Hematopoietic multipotent progenitor cell treated with erythropoietin and hydrocortisone succinate and interleukin-3 and kit ligand, for 15 days (in vitro differentiated cells): ENCODE data around the gene SLK.
A peak's percentile ranks its signal among the peaks of the same experiment; 100 is the strongest.

ENCODE experiments used
- DNase-seq: peaks from one replicate; pipeline ENCODE4 v3.0.0-alpha.2; 2015; ENCODE audit warnings: low spot score

The SLK gene

DNA sequence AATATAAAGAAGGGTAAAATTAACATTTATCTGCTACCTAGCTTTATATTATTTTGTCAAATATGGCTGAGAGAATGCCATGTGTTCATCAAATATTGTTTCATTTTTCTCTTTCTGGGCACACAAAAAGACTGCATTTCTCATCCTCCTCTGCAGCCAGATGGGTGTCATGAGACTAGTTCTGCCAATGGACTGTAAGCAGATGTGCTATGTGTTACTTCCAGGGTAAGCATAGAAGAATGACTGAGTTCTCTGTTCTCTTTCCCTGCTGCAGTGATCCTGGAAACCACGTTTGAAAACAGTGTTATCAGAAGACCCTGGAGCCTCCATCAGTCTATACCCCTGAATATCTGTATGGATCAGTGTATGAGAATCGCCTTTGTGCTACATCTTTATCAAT lies 24.1 kb upstream of the SLK start:
- DNase-seq, result no peak

DNA sequence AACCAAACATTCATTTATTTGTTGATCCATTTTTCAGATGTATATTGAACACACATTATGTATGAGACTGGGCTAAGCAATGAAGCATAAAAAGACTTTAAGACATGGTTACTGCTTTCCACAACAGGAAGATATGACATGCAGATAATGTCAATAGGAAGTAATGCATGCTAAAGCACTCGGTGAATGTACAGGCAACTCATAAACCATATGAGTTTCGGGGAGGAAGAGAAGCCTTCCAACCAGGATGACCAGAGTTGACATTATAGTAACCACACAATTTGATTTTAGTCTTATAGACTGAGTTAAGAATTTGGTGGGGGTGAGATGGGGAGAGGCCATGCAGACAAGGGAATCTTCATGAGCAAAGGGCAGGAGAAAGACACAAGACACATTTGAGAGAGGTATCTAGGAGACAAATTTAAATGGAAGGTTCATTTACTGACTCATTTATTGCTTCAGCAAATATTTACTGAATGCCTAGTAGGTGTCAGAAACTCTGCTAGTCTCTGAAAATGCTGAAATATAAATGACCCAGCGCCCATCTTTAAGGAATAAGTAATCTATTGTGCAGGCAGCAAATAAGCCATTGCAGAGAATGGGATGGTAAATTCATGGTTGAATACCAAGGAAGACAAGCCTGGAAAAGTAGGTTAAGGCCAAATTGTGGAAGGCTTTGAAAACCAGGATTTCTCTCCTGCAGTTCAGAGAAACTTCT lies 19.0 kb upstream of the SLK start:
- DNase-seq, result no peak

DNA sequence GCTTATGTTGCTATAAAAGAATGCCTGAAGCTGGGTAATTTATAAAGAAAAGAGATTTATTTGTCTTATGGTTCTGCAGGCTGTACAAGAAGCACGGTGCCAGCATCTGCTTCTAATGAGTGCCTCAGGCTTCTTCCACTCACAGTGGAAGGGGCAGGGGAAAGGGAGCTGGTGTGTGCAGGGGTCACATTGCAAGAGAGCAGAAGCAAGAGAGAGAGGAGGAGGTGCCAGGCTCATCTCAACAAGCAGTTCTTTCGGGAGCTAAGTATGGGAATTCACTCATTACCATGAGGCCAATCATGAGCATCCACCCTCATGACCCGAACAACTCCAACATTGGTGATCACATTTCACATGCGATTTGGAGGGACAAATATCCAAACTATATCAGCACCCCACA lies 17.2 kb upstream of the SLK start:
- no peak for DNase-seq

DNA sequence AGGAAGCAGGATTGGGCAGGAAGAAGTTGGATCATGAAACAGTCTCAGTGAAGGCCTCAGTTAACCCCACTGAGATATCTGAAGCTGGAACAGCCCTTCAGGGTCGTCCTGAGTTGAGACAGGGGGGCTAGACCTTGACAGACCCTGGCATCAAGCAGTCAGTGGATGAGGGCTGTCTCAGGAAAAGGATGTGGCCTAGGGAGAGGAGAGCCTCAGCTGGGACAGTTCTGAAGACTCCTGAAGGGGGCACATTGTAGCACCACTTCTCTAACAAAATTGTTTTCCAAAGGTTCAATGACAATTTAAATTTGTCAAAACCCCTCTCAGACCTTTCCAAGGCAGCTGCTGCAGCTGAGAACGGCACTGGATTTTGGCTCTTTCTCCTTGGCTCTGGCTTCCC lies 15.8 kb upstream of the SLK start:
- DNase-seq, result no peak

DNA sequence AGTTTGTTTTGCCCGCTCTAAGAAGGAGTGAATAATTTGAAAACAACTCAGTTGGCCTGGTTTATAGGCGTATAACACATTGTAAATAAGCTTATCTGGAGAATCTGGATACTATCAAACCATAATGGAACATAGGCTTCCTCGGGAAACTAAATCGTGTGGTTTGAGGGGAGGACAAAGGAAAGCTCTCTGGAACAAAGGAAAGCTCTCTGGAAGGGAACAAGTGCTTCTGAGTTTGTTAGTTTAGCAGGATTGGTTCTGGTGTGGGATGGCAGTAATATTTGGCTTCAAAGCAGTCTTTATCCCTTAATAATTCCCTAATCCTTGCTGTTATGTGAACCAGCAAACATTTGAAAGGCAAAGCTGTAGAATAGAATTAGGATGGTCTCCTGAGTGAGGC lies 15.0 kb upstream of the SLK start:
- no peak for DNase-seq

DNA sequence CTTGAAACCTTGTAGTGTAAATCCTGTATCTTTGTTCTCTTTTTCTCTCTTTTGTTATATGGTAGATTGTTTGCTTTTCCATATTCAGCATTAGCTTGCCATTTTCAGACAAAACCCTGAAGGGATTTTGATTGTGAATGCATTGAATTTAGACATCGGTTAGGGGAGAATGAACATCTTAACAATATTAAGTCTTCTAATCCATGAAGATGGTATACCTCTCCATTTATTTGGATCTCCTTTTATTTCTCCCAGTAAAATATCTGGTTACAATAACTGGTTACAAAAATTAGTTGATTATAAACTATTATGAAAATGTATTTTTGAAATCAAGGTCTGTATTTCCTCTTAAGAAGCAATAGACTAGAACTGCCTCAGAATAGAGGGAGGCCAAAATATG lies 12.4 kb upstream of the SLK start:
- no peak for DNase-seq

DNA sequence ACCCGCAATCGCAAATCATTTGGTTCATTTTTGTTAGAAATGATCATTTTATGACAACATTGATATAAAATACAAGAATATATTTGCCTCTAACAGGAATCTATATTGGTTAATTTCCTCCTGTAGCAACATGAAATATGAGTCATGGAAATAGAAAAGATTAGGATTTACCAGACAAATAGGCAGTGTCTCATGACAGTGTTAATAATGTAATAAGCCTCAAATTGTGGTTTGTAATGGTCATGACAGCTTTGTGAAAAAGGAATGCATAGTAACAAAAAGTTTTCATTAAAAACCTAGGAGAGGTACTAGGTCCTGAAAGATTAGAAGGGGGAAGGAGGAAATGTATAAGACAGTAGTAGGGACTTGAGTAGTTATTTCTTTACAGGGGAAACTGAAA lies 7.9 kb upstream of the SLK start:
- DNase-seq, result no peak

DNA sequence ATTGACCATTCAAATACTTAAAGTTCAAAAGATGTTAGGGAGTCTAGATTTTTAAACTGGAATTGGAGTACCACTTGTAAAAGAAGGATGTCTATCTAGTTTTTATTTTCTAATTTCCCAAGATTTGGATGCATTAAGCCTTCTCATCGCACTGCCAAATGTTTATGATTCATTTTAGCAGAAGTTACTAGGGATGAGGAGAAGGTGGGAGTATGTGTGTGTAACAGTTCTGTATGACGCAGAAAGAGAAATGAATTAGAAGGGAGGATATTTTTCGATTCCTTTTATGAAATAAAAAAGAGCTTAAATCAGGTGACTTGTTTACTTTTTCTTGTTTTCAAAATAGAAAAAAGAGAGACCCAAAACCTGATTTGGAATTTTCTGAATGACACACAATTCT lies 6.8 kb upstream of the SLK start:
- DNase-seq, result no peak

DNA sequence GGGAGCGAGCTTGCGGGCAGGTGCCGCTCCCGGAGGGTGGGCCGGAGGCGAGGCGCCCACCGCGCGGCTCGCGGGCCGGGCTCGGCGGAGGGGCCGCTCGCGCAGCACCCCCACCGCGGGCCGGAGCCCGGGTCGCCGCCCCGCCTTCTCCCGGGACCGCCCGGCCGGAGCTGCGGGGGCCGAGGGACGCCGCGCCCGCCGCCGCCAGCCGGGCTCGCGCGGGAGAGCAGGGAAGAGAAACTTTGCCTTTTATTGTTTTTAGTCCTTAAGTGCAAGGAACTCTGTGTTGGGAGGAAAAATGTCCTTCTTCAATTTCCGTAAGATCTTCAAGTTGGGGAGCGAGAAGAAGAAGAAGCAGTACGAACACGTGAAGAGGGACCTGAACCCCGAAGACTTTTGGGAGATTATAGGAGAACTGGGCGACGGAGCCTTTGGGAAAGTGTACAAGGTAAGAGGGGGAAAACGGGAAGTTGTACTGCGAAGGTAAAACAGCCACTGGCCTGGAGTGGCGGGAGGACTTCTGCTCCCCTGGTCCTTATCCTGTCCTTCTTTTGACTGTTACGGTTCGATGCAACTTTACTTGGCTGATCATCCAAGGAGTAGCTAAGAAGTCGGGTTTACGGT lies 620 bp downstream of the SLK start:
- peak; percentile 27 for DNase-seq

DNA sequence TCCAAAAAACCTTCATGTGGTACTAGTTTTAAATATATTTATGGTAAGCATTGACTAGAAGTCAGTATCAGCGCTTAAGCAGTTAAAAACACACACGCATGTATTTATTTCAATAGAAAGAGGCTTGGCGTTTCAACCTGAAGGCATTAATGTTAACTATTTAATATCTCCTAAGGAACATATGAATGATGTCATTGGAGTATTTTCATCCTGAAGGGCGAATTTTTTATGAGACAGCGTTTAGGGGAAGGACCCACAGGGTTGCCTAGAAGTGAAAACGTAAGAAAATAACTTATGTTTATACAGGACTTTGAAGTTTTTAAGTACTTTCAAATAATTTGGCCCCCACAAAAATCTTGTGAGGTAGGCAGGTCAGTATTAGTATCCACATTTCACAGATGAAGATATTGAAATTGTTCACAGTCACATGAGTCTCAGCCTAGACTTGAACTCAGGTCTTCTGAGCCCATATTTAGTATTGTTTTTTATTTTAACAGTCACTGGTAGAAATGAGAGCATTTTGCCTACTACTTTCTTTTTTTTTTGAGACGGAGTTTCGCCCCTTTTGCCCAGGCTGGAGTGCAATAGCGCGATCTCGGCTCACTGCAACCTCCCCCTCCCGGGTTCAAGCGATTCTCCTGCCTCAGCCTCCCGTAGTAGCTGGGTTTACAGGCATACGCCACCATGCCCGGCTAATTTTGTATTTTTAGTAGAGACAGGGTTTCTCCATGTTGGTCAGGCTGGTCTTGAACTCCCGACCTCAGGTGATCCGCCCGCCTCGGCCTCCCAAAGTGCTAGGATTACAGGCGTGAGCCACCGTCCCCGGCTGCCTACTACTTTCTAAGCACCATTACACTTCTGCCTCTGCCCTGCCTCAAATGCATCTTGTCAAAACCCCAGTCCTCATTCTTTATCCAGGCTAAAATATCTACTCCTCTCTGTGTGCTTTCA lies 1.8 kb downstream of the SLK start:
- DNase-seq, result peak; percentile 27

DNA sequence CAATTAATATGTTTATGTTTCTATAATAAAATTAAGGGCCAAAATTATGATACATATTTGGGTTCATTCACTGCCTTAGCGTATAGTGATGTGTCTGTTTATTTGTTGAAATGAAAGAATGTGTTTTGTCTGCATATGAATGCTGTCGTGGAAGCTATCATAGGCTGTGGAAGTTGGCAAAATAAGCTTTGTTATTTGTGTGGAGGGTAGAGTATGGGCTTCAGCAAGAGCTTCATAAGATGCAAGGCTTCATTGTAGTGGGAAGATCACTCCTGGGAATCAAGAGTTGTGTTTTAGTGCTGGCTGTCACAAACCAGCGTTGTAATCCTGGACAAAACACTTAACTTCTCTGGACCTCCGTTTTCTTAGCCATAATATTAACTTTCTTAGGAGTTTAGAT lies 2.5 kb downstream of the SLK start:
- DNase-seq, result peak; percentile 11

DNA sequence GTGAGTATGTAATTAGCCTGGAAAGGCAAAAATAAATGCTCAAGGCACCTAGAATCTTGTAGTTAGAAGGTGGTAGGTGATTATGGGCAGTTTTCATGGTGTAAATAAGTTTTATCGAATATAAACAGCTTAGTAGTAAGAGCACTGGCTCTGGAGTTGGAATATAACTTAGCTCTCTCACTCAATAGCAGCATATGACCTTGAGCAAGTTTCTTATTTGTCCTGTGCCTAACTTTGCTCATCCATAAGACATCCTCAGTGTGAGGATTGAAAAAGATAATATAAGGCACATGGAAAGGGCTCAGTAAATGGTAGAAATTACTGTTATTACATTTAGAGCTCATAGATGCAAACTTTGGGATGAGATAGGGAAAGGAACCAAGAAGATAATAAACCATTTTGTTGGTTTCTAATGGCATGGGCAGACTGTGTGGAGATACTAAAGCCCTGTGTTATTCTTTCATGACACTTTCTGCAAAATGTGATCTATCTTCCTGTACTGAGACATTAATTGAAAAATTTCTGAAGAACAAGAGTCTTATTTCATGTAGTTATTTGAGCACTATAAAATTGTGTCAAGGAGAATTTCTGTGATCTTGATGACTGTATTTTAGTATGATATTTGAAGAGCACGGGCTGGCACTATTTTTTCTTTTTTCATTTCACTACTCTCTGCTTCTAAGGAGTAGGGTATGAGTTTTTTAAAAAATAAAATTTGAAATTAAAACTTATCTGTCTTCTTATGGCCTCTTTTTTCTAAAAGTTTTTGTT lies 3.1 kb downstream of the SLK start:
- peak; percentile 18 for DNase-seq

DNA sequence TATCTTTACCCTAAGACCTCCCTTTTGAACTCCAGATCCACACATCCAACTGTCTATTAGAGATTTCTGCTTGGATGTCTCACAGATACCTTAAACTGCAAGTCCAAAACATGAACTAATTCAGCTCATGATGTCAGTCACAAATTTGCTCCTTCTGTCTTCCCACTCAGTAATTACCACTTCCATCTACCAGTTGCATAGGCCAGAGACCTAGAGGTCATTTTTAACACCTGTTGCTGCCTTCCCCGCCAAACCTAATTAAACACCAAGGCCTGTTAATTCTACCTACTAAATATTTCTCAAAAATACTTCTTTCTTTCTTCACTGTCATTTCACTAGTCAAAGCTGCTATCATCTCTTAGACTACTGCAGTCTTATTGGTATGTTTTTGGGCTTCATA lies 8.2 kb downstream of the SLK start:
- no peak for DNase-seq

DNA sequence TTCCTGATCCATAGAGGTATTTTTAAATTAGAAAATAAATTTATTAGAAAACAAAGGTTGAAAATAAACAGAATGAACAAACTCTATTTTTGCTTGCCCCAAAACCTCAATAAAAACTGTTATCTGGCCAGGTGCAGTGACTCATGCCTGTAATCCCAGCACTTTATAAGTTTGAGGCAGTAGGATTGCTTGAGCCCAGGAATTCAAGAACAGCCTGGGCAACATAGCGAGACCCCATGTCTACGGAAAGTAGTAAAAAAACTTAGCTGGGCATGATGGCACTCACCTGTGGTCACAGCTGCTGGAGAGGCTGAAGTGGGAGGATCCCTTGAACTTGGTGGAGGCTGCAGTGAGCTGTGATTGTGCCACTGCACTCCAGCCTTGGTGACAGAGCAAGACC lies 10.3 kb downstream of the SLK start:
- no peak for DNase-seq

DNA sequence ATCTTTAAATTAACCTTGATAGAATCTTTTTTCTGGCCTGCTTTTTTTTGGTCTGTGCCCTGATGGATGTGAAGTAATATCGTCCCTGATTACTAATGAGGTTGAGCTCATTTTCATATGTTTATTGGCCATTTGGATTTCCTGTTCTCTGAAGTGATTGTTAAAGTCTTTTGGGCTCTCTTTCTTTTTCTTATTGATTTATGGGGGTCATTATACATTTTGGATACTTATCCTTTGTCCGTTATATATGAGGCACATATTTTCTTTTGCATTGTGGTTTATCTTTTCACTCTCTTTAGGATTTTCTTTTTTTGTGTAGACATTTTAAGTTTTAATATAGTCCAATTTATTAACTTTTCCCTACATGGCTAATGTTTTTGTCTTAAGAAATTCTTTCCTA lies 12.6 kb downstream of the SLK start:
- DNase-seq, result no peak

DNA sequence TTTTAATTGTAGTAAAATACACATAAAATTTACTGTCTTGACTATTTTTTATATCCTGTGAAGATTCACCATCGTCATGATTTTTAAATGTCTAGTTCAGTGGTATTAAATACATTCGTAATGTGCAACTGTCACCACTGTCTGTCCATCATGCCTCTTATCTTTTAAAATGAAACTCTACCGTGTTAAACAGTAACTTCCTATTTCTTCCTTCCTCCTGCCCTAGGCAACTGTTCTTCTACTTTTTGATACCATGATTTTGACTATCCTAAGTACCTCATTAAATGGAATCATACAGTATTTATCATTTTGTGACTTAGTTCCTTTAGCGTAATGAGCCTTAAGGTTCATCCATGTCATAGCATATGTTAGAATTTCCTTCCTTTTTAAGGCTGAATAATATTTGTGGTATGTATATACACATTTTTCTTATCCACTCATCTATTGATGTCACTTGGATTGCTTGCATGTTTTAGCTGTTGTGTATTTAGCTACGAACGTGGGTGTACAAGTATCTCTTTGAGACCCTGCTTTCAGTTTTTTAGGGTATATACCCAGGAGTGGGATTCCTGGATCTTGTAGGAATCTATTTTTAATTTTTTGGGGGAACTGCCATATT lies 13.5 kb downstream of the SLK start:
- DNase-seq, result no peak

DNA sequence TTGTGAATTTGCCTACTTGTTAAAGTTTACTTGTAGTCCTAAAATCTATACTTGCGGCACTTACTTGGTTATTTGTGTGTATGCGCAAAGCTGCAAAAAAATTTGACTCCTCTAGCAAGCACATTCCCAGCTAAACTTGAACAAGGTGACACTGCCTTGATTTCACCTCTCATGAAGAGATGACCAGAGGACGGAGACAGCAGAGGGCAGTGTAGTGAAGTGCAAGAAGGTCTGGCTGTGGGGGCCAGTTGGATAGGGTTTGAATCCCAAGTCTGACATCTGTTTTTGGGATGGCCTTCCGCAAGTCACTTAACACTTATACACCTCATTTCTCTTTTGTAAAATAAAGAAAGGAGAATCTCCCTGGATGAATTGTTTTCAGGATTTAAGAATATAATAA lies 15.7 kb downstream of the SLK start:
- DNase-seq, result peak; percentile 10

DNA sequence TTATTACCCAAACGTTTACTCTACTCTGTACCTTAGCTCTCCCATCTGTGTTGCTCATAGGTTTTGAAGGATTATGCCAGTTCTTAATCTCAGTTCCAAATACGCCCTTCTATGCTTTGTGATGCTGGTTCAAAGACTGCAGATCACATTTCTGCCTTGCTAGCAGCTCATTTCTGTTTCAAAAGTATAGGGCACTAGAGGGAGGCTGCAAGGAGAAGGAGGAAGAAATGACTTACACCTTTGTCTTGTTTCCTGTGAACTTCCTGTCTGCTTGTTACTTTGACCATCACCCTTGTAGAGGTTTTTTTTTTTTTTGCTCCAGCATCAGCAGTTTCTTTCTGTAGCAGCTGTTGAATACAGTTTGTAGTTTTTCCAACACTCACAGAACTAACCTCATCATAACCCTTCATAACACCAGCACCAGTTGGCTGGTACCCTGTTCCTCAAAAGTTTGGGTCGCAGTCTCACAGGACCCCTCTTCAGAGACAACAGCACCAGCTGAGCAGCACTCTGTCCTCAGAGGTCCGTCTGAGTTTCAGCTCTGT lies 16.5 kb downstream of the SLK start:
- DNase-seq, result no peak

DNA sequence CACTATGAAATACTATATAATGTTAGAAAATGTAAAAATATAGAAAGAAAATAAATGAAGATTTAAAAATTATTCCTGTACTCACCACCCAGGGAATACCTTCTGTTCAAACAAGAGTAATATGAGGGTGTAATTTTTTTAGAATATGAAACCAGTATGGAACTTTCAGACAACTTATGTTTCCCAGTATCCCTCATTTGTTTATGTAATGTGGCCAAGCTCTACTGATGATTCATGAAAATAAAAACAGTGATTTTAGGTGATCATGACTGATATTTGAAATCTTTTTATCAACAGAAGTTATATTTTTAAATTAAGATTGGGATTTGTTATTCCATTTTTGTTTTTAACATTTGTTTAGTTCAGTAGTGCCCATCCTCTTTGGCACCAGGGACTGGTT lies 18.8 kb downstream of the SLK start:
- DNase-seq, result no peak

DNA sequence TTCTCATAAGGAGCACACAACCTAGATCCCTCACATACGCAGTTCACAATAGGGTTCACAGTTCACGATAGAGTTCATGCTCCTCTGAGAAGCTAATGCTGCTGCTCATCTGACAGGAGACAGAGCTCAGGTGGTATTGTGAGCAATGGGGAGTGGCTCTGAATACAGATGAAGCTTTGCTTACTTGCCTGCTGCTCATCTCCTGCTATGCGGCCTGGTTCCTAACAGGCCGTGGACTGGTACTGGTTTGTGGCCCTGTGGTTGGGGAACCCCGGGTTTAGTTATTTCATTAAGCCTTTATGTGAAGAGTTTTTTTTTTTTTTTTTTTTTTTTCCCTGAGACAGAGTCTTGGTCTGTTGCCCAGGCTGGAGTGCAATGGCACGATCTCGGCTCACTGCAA lies 19.4 kb downstream of the SLK start:
- no peak for DNase-seq

DNA sequence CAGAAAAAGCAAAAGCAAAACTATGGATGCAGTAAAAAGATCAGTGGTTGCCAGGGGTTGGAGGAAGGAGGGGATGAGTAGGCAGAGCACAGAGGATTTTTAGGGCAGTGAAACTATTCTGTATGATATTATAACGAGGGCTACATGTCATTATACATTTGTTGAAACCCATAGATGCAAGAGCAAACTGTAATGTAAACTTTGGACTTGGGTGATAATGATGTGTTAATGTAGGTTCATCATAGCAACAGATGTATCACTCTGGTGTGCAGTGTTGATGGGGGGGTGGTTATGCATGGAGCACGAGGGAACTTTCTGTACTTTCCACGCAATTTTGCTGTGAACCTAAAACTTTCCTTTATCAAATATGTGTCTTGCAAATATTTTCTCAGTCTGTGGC lies 23.2 kb downstream of the SLK start:
- DNase-seq, result no peak

DNA sequence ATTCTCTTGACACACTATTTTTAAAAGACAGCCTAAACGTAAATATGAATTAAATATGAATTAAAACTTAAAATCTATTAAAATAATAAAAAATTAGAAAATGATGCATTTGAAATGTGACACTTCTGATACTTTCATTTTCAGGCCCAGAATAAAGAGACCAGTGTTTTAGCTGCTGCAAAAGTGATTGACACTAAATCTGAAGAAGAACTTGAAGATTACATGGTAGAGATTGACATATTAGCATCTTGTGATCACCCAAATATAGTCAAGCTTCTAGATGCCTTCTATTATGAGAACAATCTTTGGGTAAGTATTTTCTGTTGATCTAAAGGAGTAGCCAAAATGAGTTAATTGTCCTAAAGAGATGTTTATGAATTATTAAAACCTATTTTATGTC lies 23.6 kb downstream of the SLK start:
- no peak for DNase-seq
